OCI-LY7 (cell line): ENCODE results near the gene TEX22. TPM values are rescaled to one million over a fixed set of nuclear protein-coding genes. Genes with fewer than 3 reads are reported as not detected.
A peak's percentile ranks its signal among the peaks of the same experiment; 100 is the strongest.

ENCODE experiments used
- BruUV-seq: library from RNA; stranded (reverse); fragments of 400-500 nt; replicated peaks from 2 replicates; lab custom pipeline; 2021; lab: Mats Ljungman, UMichigan
- CTCF ChIA-PET: fragments of 300-600 bp; sonication (Branson Sonifier 250); formaldehyde crosslinking; loops from one replicate; lab custom pipeline; 2022; ENCODE audit warnings: antibody characterized with exemption; ENCODE audit not compliant: unreplicated experiment; lab: Charles Lee
- POLR2A ChIA-PET: fragments of 300-600 bp; sonication (Branson Sonifier 250); formaldehyde crosslinking; loops from one replicate; lab custom pipeline; 2022; ENCODE audit warnings: antibody characterized with exemption; lab: Charles Lee
- DNase-seq: peaks from one replicate; pipeline ENCODE4 v3.0.0-alpha.2; 2015; ENCODE audit warnings: low spot score
- H2AFZ ChIP-seq: fragments of 200-600 bp; sonication (generic), shearing (Covaris generic); 2 replicates; pipeline ENCODE4 v1.6.1; 2014; ENCODE audit warnings: mild to moderate bottlenecking, antibody characterized with exemption, low read length, moderate library complexity
- H3K27ac ChIP-seq: fragments of 200-600 bp; sonication (generic); 2 replicates; pipeline ENCODE4 v1.5.1; 2014; ENCODE audit warnings: mixed run types, low read depth, mild to moderate bottlenecking, moderate library complexity, low read length, inconsistent platforms; ENCODE audit not compliant: poor library complexity, severe bottlenecking
- H3K36me3 ChIP-seq: fragments of 200-600 bp; sonication (generic); 2 replicates; pipeline ENCODE4 v1.6.1; 2014; ENCODE audit warnings: mild to moderate bottlenecking, antibody characterized with exemption, low read length, moderate library complexity, mixed read lengths; ENCODE audit not compliant: insufficient read depth
- H3K4me1 ChIP-seq: fragments of 200-600 bp; sonication (generic); 2 replicates; pipeline ENCODE4 v1.5.1; 2014; ENCODE audit warnings: mild to moderate bottlenecking, low read length; ENCODE audit not compliant: insufficient read depth, poor library complexity, severe bottlenecking
- H3K4me2 ChIP-seq: fragments of 200-600 bp; sonication (generic); 2 replicates; pipeline ENCODE4 v1.6.1; 2014; ENCODE audit warnings: mild to moderate bottlenecking, low read length
- H3K4me3 ChIP-seq: fragments of 200-600 bp; sonication (generic); 2 replicates; pipeline ENCODE4 v1.5.1; 2014; ENCODE audit warnings: mild to moderate bottlenecking, low read depth, low read length; ENCODE audit not compliant: poor library complexity, severe bottlenecking
- H3K79me2 ChIP-seq: fragments of 200-600 bp; sonication (generic); 2 replicates; pipeline ENCODE4 v1.6.1; 2016; ENCODE audit warnings: low read depth, mild to moderate bottlenecking, low read length, moderate library complexity, mixed read lengths; ENCODE audit not compliant: insufficient read depth
- H3K9me2 ChIP-seq: fragments of 200-600 bp; sonication (generic); 2 replicates; pipeline ENCODE4 v1.6.1; 2016; ENCODE audit warnings: mild to moderate bottlenecking, low read length, mixed read lengths; ENCODE audit not compliant: insufficient read depth
- H3K9me3 ChIP-seq: fragments of 200-600 bp; sonication (generic); 2 replicates; pipeline ENCODE4 v1.6.1; 2014; ENCODE audit warnings: mild to moderate bottlenecking, mixed run types, low read length, mixed read lengths
- H4K20me1 ChIP-seq: fragments of 200-600 bp; sonication (generic); 2 replicates; pipeline ENCODE4 v1.6.1; 2014; ENCODE audit warnings: mild to moderate bottlenecking, antibody characterized with exemption, low read length, moderate library complexity, mixed read lengths; ENCODE audit not compliant: insufficient read depth
- EZH2phosphoT487 ChIP-seq: fragments of 200-600 bp; sonication (generic); IDR thresholded peaks from 2 replicates; pipeline ENCODE4 v1.6.1; 2018; ENCODE audit warnings: low read depth, borderline replicate concordance, mild to moderate bottlenecking, mixed run types, antibody characterized with exemption, low read length, moderate library complexity, mixed read lengths
- intact Hi-C: fragments of 100-400 bp; cut with micrococcal nuclease; formaldehyde crosslinking; loops from one replicate; pipeline ENCODE4 v1.10.0; 2022; ENCODE audit not compliant: unreplicated experiment
- total RNA-seq, 2 experiments: library from RNA; depleted of rRNA in 1 of 2; stranded (reverse); fragments of >200 nt in 1 of 2; shearing (Covaris generic) in 1 of 2; gene quantifications; 2 replicates each; pipeline ENCODE4 v1.2.3, GENCODE V29; 2014 to 2022
- TF ChIP-seq, protein P1 (sequence below): fragments of 200-600 bp; sonication (generic); conservative IDR thresholded peaks from 2 replicates; pipeline ENCODE4 v1.5.1; 2014; ENCODE audit warnings: mild to moderate bottlenecking, antibody characterized with exemption, low read length, moderate library complexity, mixed read lengths

Gene TEX22
- total RNA-seq, 2 experiments from 2014 or later: 1.3 to 9.2 TPM

DNA sequence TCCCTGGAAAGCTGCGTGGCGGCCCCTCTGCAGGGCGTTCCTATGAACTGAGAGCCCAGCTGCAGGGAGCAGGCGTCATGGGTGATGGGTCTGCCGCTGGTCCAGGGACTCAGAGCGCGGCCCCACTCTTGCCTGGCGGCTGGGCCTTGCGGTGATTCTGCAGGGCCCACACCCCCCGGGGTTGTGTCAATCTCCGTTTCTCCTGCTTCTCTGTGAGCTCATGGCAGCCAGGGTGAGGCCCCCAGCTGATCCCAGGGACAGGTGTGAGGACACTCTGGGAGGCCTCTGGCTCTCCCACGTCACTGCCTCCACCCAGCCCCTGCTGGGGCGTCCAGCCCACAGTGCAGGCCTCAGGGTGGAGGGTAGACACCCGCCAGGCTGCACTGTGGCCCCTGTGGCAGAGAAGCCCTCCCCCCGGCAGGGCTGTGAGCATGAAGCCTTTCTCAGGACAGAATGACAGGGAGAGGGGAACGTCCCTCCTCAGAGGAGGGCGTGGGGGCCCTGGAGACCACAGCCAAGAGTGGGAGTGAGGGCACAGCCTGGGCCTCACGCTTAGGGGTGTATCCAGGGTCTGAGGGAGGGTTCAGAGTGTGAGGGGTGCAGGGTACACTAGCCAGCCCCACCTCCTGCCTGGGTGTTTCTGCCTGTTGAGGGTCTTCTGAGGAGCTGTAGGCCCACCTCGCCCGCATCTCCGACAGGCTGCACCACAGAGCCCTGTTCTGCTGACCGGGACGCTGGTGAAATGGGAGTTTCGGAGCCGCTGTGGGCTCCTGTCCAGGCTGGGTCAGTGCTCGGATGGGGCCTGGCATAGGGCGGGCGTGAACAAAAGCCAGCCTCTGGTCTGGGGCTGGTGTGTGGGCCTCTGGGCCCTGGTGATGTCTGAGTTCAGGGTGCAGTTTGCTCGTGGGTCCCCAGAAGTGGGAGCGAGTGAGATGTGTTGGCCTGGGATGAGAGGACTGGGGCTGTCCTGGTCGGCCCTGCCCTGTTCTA, 49.6 kb downstream of the TEX22 start:
- no peak for TF ChIP-seq EZH2phosphoT487
- TF ChIP-seq, protein P1, sequence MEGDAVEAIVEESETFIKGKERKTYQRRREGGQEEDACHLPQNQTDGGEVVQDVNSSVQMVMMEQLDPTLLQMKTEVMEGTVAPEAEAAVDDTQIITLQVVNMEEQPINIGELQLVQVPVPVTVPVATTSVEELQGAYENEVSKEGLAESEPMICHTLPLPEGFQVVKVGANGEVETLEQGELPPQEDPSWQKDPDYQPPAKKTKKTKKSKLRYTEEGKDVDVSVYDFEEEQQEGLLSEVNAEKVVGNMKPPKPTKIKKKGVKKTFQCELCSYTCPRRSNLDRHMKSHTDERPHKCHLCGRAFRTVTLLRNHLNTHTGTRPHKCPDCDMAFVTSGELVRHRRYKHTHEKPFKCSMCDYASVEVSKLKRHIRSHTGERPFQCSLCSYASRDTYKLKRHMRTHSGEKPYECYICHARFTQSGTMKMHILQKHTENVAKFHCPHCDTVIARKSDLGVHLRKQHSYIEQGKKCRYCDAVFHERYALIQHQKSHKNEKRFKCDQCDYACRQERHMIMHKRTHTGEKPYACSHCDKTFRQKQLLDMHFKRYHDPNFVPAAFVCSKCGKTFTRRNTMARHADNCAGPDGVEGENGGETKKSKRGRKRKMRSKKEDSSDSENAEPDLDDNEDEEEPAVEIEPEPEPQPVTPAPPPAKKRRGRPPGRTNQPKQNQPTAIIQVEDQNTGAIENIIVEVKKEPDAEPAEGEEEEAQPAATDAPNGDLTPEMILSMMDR: no peak
- Histone ChIP-seq H3K4me1 (no peaks in the 10 kb centered on the region), H3K9me3 (no peaks in the 10 kb centered on the region), H2AFZ (no peak overlapping the region), H3K27ac (no peak overlapping the region), H3K4me2 (no peak overlapping the region), H4K20me1 (no peaks in the 10 kb centered on the region), H3K36me3 (peaks cover 43% of the 10 kb centered on the region), H3K9me2 (no peaks in the 10 kb centered on the region), H3K79me2 (no peaks in the 10 kb centered on the region), H3K4me3 (no peak overlapping the region)
- intact Hi-C loops: no loop called here
- BruUV-seq: no TSS peak
- DNase-seq: no peak
- ChIA-PET POLR2A (interaction anchor here (0.5 kb wide), 1 partner anchor 78 kb away, joined by 3 read pairs; no protein-coding TSS in a partner anchor), CTCF (no interaction called here)

DNA sequence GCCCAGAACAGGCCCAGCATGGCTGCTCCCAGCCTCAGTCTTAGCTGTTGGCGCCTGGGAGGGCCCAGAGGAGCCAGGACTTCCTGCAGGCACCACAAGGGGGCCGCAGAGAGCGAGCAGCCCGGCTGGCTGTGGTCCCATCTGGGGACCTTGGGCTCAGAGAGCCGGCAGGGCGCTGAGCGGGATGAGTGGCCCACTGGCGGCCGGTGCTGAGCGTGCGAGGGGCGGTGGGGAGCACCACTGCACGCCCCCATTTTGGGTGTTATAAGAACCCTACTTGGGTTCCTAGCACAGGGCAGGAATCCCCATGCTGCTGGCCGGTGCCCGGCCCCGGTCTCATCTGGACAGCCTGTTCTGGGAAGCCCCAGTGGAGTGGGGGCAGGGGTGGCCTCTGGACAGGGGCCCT, 50.4 kb downstream of the TEX22 start:
- Histone ChIP-seq H2AFZ (no peak overlapping the region), H4K20me1 (no peaks in the 10 kb centered on the region), H3K27ac (no peak overlapping the region), H3K9me3 (no peaks in the 10 kb centered on the region), H3K9me2 (no peaks in the 10 kb centered on the region), H3K36me3 (peaks cover 43% of the 10 kb centered on the region), H3K79me2 (no peaks in the 10 kb centered on the region), H3K4me2 (no peak overlapping the region), H3K4me3 (no peak overlapping the region), H3K4me1 (no peaks in the 10 kb centered on the region)
- intact Hi-C loops: no loop called here
- DNase-seq: peak; percentile 62
- no TSS peak for BruUV-seq
- CTCF ChIA-PET: no interaction called here
- no peak for TF ChIP-seq EZH2phosphoT487
- TF ChIP-seq, protein P1: peak; percentile 81
- POLR2A ChIA-PET: no interaction called here
